WI38 (cell line): Measurements from ENCODE around the gene GRIP2.

Experiments
- H3K4me3 ChIP-seq: 2 replicates; pipeline ENCODE4 v1.5.1; 2011; ENCODE audit warnings: low read depth, mild to moderate bottlenecking, control low read depth, low read length
- CTCF ChIP-seq: IDR thresholded peaks from 2 replicates; pipeline ENCODE4 v1.5.1; 2012; ENCODE audit warnings: low read depth, mild to moderate bottlenecking, control low read depth, low read length

GRIP2 gene

GRCh38 chr3:14450922-14451606 is 89.1 kb downstream of the GRIP2 start:
- TF ChIP-seq CTCF: no peak
- H3K4me3 ChIP-seq: no peak overlapping the region

- no peak overlapping the region for H3K4me3 ChIP-seq
- TF ChIP-seq CTCF: no peak
Observed at GRCh38 chr3:14450506-14450905, 89.6 kb downstream of the GRIP2 start.

GRCh38 chr3:14448756-14449727 is 91.1 kb downstream of the GRIP2 start:
- H3K4me3 ChIP-seq: no peak overlapping the region
- no peak for TF ChIP-seq CTCF

- H3K4me3 ChIP-seq: no peak overlapping the region
- TF ChIP-seq CTCF: no peak
Observed at GRCh38 chr3:14448063-14448462, 92.1 kb downstream of the GRIP2 start.

GRCh38 chr3:14446988-14447570 is 93.1 kb downstream of the GRIP2 start:
- no peak for TF ChIP-seq CTCF
- H3K4me3 ChIP-seq: no peak overlapping the region

GRCh38 chr3:14445773-14446172 is 94.4 kb downstream of the GRIP2 start:
- H3K4me3 ChIP-seq: no peak overlapping the region
- TF ChIP-seq CTCF: no peak
